Dermis blood vessel endothelial cell (primary cell): ENCODE measurements around the gene CLDN5. TPM values are rescaled to one million over a fixed set of nuclear protein-coding genes. Genes with fewer than 3 reads are reported as not detected.

Experiments
- DNase-seq: peaks from one replicate; pipeline ENCODE4 v3.0.0; 2010
- total RNA-seq: library from RNA; depleted of rRNA; stranded (reverse); fragments of >200 nt; gene quantifications from 2 replicates; pipeline ENCODE4 v1.2.3, GENCODE V29; 2014

Gene CLDN5
- total RNA-seq, 1 donor from 2014 or later = 2,150 TPM

DNA sequence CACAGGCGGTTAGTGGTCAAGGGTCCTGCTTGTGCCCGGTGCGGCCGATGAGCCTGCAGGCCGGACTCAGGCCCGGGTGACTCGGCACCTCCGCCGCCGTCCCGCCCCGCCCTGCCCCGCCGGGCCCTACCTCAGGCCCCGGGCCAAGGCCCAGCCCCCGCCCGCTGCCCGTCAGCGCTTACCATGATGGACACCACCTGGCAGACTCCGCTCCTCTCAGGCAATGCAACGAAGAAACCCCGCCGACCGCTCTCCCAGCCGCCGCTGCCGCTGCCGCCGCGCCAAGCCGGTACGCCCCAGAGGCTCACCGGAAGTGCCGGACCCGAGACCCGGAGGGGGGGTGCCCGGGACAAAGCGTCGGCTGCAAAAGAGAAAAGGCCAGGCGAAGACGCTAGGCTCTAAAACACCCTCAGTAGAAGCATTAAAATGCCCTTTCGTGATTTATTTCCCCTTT lies 45.3 kb downstream of the CLDN5 start, which contains the start of gene UFD1:
TSS of gene UFD1 (minus strand) at position 293 of the 454 bp plus-strand sequence. CDS start at position 185, 108 bp downstream.
- peak; percentile 79 for DNase-seq

DNA sequence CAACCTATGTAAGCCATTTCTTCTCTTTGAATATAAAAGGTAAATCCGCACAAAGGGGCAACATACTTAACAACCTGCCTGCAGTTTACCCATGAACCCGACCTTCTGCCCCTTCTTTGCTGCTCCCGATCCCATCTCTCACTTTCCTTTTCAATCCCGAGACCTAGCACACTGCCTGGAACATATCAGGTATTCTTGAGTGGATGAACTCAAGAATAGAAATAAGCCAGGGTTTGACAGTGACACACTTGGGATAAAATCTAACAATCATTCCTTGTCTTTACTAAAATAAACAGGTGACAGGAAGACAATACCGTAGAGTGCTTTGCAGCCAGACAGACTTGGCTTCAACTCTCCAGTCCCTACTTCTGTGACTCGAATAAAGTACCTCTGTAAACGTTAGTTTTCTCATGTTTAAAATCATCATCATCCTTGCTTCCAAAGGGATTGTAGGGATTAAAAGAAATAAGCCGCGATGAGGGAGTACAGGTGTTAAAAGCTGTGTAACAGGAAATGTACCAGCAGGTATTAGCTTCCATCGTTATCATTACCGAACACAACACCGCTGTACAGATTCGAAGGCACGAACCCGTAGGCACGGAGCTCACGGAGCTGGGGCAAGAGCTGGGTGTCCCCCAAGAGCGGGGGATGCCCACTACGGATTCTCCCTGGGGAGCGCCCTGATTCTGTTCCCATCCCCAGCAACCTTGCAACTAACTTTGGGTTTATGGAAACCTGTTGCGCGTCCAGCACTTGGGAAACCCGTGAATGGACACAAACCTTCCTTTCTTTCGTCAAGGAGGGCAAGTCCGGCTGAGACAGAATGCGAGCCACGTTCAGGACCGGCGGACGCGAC lies 45.9 kb downstream of the CLDN5 start:
- no peak for DNase-seq

DNA sequence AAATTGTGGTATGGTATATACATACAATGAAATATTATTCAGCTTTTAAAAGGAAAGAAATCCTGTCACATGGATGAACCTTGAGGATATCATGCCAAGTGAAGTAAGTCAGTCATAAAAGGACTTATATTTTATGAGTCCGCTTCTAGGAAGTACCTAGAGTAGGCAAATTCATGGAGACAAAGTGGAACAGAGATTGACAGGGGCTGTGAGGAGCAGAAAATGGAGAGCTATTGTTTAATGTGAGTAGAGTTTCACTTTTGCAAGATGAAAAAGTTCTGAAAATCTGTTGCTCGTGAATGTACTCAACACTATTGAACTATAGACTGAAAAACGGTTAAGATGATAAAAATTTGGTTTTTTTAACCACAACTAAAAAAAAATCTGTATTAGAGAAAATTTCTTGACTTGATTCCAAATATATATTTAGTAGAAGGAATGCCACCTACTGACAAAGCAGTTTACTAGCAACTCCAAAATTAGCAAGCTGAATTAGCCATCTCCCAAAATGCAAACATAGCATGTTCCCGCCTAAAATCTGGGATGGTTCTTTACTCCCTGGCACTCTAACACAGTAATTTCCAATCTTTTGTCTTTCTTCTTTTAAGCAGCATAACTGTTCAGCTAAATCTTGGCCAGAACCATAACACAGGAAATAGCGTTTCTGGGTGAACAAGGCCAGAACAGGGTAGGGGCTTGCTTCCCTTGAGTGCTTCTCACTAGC lies 46.7 kb downstream of the CLDN5 start:
- peak; percentile 40 for DNase-seq

DNA sequence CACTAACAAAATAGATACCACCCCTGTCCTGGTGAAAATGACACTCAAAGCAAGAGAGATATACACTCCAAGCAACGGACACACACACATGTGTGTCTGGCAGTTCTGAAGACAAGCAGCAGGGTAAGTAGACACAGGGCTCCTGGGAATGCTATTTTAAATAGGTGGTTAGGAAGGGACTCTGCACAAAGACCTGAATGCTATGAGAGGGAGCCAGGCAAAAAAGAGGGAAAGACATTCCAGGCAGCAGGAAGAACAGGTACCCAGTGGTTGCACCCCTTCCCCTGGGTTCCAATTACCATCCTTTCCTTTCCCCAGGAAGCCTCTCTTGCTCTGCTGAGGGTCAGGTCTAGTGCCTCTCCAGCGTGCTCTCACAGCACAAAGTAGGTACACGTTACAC lies 48.2 kb downstream of the CLDN5 start:
- no peak for DNase-seq

DNA sequence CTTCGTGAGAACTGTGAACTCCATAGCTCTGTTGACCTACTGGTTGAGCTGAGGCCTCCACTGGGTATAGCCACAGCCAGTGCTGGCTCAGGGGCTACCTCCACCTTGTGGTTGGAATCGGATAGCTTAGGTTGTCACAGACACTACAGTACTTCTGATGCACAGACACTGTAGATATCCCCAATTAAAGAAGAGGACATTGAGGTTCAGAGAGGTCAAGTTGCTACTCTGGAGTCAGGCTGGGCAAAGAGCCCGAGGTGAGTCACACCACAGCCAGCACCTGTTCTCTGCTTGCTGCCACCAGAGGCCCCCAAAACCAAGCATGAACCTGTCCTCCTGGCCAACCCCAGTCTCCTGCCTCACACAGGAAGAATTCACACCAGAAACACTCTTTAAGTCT lies 50.6 kb downstream of the CLDN5 start:
- DNase-seq = peak; percentile 21

Other genes with a start within 250 kb of the CLDN5 start
- gene CLTCL1, start 232.7 kb downstream of the CLDN5 start, total RNA-seq = 4.2 and 4.9 TPM in 2 replicates
- 20.4 and 34.4 TPM in 2 replicates for gene HIRA, start 92.7 kb downstream of the CLDN5 start, total RNA-seq
- 29.4 and 31.4 TPM in 2 replicates for gene MRPL40, start 91.9 kb downstream of the CLDN5 start, total RNA-seq
- gene C22orf39, start 76.7 kb downstream of the CLDN5 start, total RNA-seq = 24.2 and 27.1 TPM in 2 replicates
- 105 and 147 TPM in 2 replicates for gene UFD1, start 45.2 kb downstream of the CLDN5 start, total RNA-seq
- 12.4 and 35.3 TPM in 2 replicates for gene CDC45, start 44.5 kb downstream of the CLDN5 start, total RNA-seq
- gene SEPTIN5, start 190.1 kb upstream of the CLDN5 start, total RNA-seq = 25.3 and 29.3 TPM in 2 replicates
- gene GP1BB, start 199.1 kb upstream of the CLDN5 start, total RNA-seq = 5.3 and 5.4 TPM in 2 replicates
- 69.6 and 73.2 TPM in 2 replicates for gene TBX1, start 236.4 kb upstream of the CLDN5 start, total RNA-seq